Measurements from ENCODE around the gene SGPP2. TPM values are rescaled to one million over a fixed set of nuclear protein-coding genes. Genes with fewer than 3 reads are reported as not detected.

The SGPP2 gene
- polyA plus RNA-seq, 2 of the 4 experiments (the other 2 are of a cell fraction) = 0.10 to 0.26 TPM

GRCh38 chr2:222492683-222493082 lies 68.3 kb downstream of the SGPP2 start:
- POLR2A ChIA-PET = no interaction called here
- H3K9me3 ChIP-seq = no peaks in the 10 kb centered on the region; the same call in 2 of the 3 replicates
- no peak for TF ChIP-seq EHF (CRISPR knock-in tag; IDR thresholded peaks at IDR 0.05)
- TF ChIP-seq SMC3 (IDR thresholded peaks at IDR 0.05) = no peak
- no peak for TF ChIP-seq NPAS2 (CRISPR knock-in tag; IDR thresholded peaks at IDR 0.05; ENCODE audit: borderline replicate concordance)
- no peak for TF ChIP-seq GATA3 (IDR thresholded peaks at IDR 0.05; ENCODE audit: borderline replicate concordance)
- no peak for TF ChIP-seq CBX2 (IDR thresholded peaks at IDR 0.05; ENCODE audit: borderline replicate concordance, low read depth)
- TF ChIP-seq MAZ (IDR thresholded peaks at IDR 0.05; ENCODE audit: borderline replicate concordance, low read depth, low read length) = no peak
- no peak for TF ChIP-seq CBX8 (IDR thresholded peaks at IDR 0.05)
- TF ChIP-seq ZFP36 (IDR thresholded peaks at IDR 0.05; ENCODE audit: borderline replicate concordance, partially characterized antibody) = no peak
- TF ChIP-seq POLR2A (IDR thresholded peaks at IDR 0.05; ENCODE audit: low read length) = no peak
- no peak for TF ChIP-seq REST (IDR thresholded peaks at IDR 0.05)
- no peaks in the 10 kb centered on the region for H3K4me1 ChIP-seq
- no peak overlapping the region for H3K4me2 ChIP-seq
- no peak for FAIRE-seq
- H3K27ac ChIP-seq = no peak overlapping the region
- CTCF ChIA-PET = no interaction called here
- no peak overlapping the region for H3K4me3 ChIP-seq
- no peak for DNase-seq (ENCODE audit: low read depth in 1 of 2, low spot score in 1 of 2)
- no peak for ATAC-seq

- no peak for FAIRE-seq
- no peak overlapping the region for H3K4me3 ChIP-seq
- DNase-seq (ENCODE audit: low read depth in 1 of 2, low spot score in 1 of 2) = no peak
- no peaks in the 10 kb centered on the region for H3K4me1 ChIP-seq
- ChIA-PET CTCF (interaction anchor here (1.0 kb wide), 1 partner anchor 11 kb away, joined by 3 read pairs; no protein-coding TSS in a partner anchor), POLR2A (no interaction called here)
- H3K9me3 ChIP-seq = no peaks in the 10 kb centered on the region; the same call in 2 of the 3 replicates
- no peak for TF ChIP-seq EHMT2 (IDR thresholded peaks at IDR 0.05; ENCODE audit: low read depth)
- no peak for TF ChIP-seq GATA3 (IDR thresholded peaks at IDR 0.05; ENCODE audit: borderline replicate concordance)
- no peak for TF ChIP-seq RARB (CRISPR knock-in tag; IDR thresholded peaks at IDR 0.05)
- no peak for TF ChIP-seq POLR2AphosphoS2 (conservative IDR thresholded peaks at IDR 0.05; ENCODE audit: low read length)
- TF ChIP-seq HOXB5 (CRISPR knock-in tag; IDR thresholded peaks at IDR 0.05) = no peak
- no peak for TF ChIP-seq CBX2 (IDR thresholded peaks at IDR 0.05; ENCODE audit: borderline replicate concordance, low read depth)
- no peak for TF ChIP-seq REST (IDR thresholded peaks at IDR 0.05)
- no peak for TF ChIP-seq FOSB (CRISPR knock-in tag; IDR thresholded peaks at IDR 0.05)
- TF ChIP-seq E2F6 (IDR thresholded peaks at IDR 0.05; ENCODE audit: borderline replicate concordance, low read depth) = no peak
- TF ChIP-seq ATOH8 (CRISPR knock-in tag; IDR thresholded peaks at IDR 0.05; ENCODE audit: low read depth) = no peak
- no peak for TF ChIP-seq JUN (IDR thresholded peaks at IDR 0.05)
- TF ChIP-seq ESRRA (IDR thresholded peaks at IDR 0.05; ENCODE audit: borderline replicate concordance, low read length) = no peak
- no peak overlapping the region for H3K4me2 ChIP-seq
- 64% methylated on average over 11 of the region's 11 CpGs for WGBS (ENCODE audit: missing lambda C conversion rate)
- ATAC-seq = no peak
- H3K27ac ChIP-seq = no peak overlapping the region
These were observed 69.9 kb downstream of the SGPP2 start for GRCh38 chr2:222494104-222494739.

Measured in A549 (cell line).